OCI-M1 (cell line): Measurements from ENCODE around the gene ARNT2.

Experiments used
- DNase-seq: peaks from one replicate; lab custom pipeline; 2025; lab: John Stamatoyannopoulos, UW

Gene ARNT2

GRCh38 chr15:80442728-80443403, 38.7 kb downstream of the ARNT2 start:
- DNase-seq, result no peak

- no peak for DNase-seq
These were observed 40.6 kb downstream of the ARNT2 start for GRCh38 chr15:80444680-80445251.

- no peak for DNase-seq
These were observed 41.3 kb downstream of the ARNT2 start for GRCh38 chr15:80445300-80446041.

- DNase-seq, result no peak
These were observed 42.9 kb downstream of the ARNT2 start for GRCh38 chr15:80447077-80447476.

- no peak for DNase-seq
These were observed 45.6 kb downstream of the ARNT2 start for GRCh38 chr15:80449825-80450224.

- no peak for DNase-seq
These were observed 46.7 kb downstream of the ARNT2 start for GRCh38 chr15:80450811-80451321.

- no peak for DNase-seq
These were observed 48.0 kb downstream of the ARNT2 start for GRCh38 chr15:80452166-80452565.

GRCh38 chr15:80455051-80455648, 51.0 kb downstream of the ARNT2 start:
- DNase-seq, result no peak

GRCh38 chr15:80455668-80456442, 51.7 kb downstream of the ARNT2 start:
- peak; percentile 70 for DNase-seq

GRCh38 chr15:80456517-80457492, 52.6 kb downstream of the ARNT2 start:
- no peak for DNase-seq

GRCh38 chr15:80457896-80458295, 53.7 kb downstream of the ARNT2 start:
- DNase-seq, result no peak

- no peak for DNase-seq
These were observed 54.4 kb downstream of the ARNT2 start for GRCh38 chr15:80458580-80458979.

- no peak for DNase-seq
These were observed 55.2 kb downstream of the ARNT2 start for GRCh38 chr15:80459380-80459779.

- no peak for DNase-seq
These were observed 55.6 kb downstream of the ARNT2 start for GRCh38 chr15:80459818-80460217.

- peak; percentile 2 for DNase-seq
These were observed 57.3 kb downstream of the ARNT2 start for GRCh38 chr15:80461356-80462095.

- DNase-seq, result no peak
These were observed 57.9 kb downstream of the ARNT2 start for GRCh38 chr15:80462111-80462510.

- DNase-seq, result no peak
These were observed 58.8 kb downstream of the ARNT2 start for GRCh38 chr15:80462836-80463512.

- DNase-seq, result no peak
These were observed 60.9 kb downstream of the ARNT2 start for GRCh38 chr15:80464951-80465625.

GRCh38 chr15:80465626-80466005, 61.4 kb downstream of the ARNT2 start:
- DNase-seq, result no peak
